Measurements from ENCODE around the gene IL1RL2. TPM values are rescaled to one million over a fixed set of nuclear protein-coding genes. Genes with fewer than 3 reads are reported as not detected.

The IL1RL2 gene
- total and polyA plus RNA-seq, 7 donors = 0.27 to 0.90 (median 0.60) TPM; not detected in 4

DNA sequence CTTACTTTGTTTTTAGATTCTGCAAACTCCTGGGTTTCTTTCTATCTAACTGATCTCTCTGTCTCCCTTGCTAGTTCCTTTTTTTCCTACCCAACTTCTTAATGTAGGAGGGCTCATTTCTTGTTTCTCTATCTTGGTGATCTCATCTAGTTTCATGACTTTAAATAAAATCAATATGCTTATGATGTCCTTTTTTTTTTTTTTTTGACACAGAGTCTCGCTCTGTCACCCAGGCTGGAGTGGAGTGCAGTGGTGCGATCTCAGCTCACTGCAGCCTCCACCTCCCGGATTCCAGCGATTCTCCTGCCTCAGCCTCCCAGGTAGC is 82.3 kb downstream of the IL1RL2 start:
- Histone ChIP-seq H3K9me3 (no peaks in the 10 kb centered on the region), H3K27ac (no peak overlapping the region), H3K4me3 (no peak overlapping the region), H3K4me1 (no peaks in the 10 kb centered on the region), H3K27me3 (no peaks in the 10 kb centered on the region), H3K36me3 (no peaks in the 10 kb centered on the region)
- intact Hi-C loops (cut with DNase I) = no loop called here
- TF ChIP-seq, protein P1, sequence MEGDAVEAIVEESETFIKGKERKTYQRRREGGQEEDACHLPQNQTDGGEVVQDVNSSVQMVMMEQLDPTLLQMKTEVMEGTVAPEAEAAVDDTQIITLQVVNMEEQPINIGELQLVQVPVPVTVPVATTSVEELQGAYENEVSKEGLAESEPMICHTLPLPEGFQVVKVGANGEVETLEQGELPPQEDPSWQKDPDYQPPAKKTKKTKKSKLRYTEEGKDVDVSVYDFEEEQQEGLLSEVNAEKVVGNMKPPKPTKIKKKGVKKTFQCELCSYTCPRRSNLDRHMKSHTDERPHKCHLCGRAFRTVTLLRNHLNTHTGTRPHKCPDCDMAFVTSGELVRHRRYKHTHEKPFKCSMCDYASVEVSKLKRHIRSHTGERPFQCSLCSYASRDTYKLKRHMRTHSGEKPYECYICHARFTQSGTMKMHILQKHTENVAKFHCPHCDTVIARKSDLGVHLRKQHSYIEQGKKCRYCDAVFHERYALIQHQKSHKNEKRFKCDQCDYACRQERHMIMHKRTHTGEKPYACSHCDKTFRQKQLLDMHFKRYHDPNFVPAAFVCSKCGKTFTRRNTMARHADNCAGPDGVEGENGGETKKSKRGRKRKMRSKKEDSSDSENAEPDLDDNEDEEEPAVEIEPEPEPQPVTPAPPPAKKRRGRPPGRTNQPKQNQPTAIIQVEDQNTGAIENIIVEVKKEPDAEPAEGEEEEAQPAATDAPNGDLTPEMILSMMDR (IDR thresholded peaks at IDR 0.05) = no peak
- no peak for TF ChIP-seq POLR2AphosphoS5 (IDR thresholded peaks at IDR 0.05)
- TF ChIP-seq POLR2A (IDR thresholded peaks at IDR 0.05) = no peak
- TF ChIP-seq EP300 (IDR thresholded peaks at IDR 0.05) = no peak
- DNase-seq = no peak
- 89 to 94% methylated on average over 4 of the region's 4 CpGs for WGBS, 2 donors

- 61 to 73% methylated on average over 5 of the region's 5 CpGs for WGBS, 2 donors
- Histone ChIP-seq H3K27ac (no peak overlapping the region), H3K4me3 (no peak overlapping the region), H3K36me3 (no peaks in the 10 kb centered on the region), H3K27me3 (no peaks in the 10 kb centered on the region), H3K9me3 (no peaks in the 10 kb centered on the region), H3K4me1 (no peaks in the 10 kb centered on the region)
- TF ChIP-seq POLR2AphosphoS5 (IDR thresholded peaks at IDR 0.05) (no peak), EP300 (IDR thresholded peaks at IDR 0.05) (no peak), POLR2A (IDR thresholded peaks at IDR 0.05) (no peak)
- TF ChIP-seq, protein P1 (IDR thresholded peaks at IDR 0.05) = no peak
- no peak for DNase-seq
- intact Hi-C loops (cut with DNase I) = no loop called here
These were observed 85.0 kb downstream of the IL1RL2 start for GRCh38 chr2:102271844-102272243.

DNA sequence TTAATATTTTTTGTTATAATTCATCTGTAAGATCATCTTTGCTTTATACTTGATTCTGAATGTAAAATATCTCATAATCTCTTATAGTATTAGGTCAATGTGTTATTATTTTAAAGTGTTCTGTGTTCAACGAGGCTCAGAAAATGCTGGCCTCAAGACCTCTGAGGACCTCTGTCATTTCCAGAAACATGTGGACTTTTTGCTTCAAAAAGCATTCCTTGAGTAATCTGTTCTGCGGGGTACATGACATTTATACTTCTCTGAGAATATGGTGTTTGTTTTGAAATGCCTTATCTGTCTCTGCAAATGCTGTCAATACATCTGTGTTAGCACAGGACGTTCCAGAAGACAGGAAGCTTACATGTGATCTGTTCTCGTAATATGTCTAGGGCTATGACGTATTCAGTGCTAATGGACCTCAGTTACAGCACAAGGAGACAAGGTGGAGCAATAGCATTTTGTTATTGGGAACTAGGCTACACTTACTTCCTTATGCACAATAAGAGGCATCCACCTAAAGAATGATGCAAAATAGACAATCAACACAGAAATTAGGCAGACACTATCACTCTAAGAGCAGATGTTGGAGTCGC is 86.9 kb downstream of the IL1RL2 start:
- DNase-seq = no peak
- H3K27ac ChIP-seq = no peak overlapping the region
- no peaks in the 10 kb centered on the region for H3K4me1 ChIP-seq
- TF ChIP-seq, protein P1 (IDR thresholded peaks at IDR 0.05) = no peak
- TF ChIP-seq POLR2A (IDR thresholded peaks at IDR 0.05) (no peak), EP300 (IDR thresholded peaks at IDR 0.05) (peak; percentile 44 to 91 (median 86)), POLR2AphosphoS5 (IDR thresholded peaks at IDR 0.05) (peak in 2 of 4 donors; percentile 9 to 67)
- no peaks in the 10 kb centered on the region for H3K9me3 ChIP-seq
- no peaks in the 10 kb centered on the region for H3K36me3 ChIP-seq
- intact Hi-C loops (cut with DNase I) = no loop called here
- 63 to 67% methylated on average over 6 of the region's 6 CpGs for WGBS, 2 donors
- H3K27me3 ChIP-seq = no peaks in the 10 kb centered on the region
- no peak overlapping the region for H3K4me3 ChIP-seq

- WGBS, 2 donors = 85 to 98% methylated on average over 2 of the region's 2 CpGs
- no peaks in the 10 kb centered on the region for H3K36me3 ChIP-seq
- no peaks in the 10 kb centered on the region for H3K9me3 ChIP-seq
- TF ChIP-seq, protein P1 (IDR thresholded peaks at IDR 0.05) = no peak
- TF ChIP-seq POLR2A (IDR thresholded peaks at IDR 0.05) = no peak
- TF ChIP-seq POLR2AphosphoS5 (IDR thresholded peaks at IDR 0.05) = no peak
- TF ChIP-seq EP300 (IDR thresholded peaks at IDR 0.05) = no peak
- no peak overlapping the region for H3K4me3 ChIP-seq
- peaks cover 0 to 2% (median 0%) of the 10 kb centered on the region in 3 donors for H3K27me3 ChIP-seq
- H3K4me1 ChIP-seq = no peaks in the 10 kb centered on the region
- intact Hi-C loops (cut with DNase I) = no loop called here
- no peak overlapping the region for H3K27ac ChIP-seq
- no peak for DNase-seq
These were observed 89.9 kb downstream of the IL1RL2 start for GRCh38 chr2:102276549-102277201.
